Type B pancreatic cell (in vitro differentiated cells): ENCODE data around the gene MRPS31. TPM values are rescaled to one million over a fixed set of nuclear protein-coding genes. Genes with fewer than 3 reads are reported as not detected.

Experiments used
- DNase-seq: peaks from one replicate; pipeline ENCODE4 v3.0.0; 2021; ENCODE audit warnings: mixed read lengths; ENCODE audit not compliant: unreplicated experiment; ENCODE audit errors: extremely low spot score
- H3K27ac Mint-ChIP-seq: 2 replicates; pipeline ENCODE4 v1.8.0; 2021; ENCODE audit warnings: mild to moderate bottlenecking, mixed read lengths
- H3K27me3 Mint-ChIP-seq: 2 replicates; pipeline ENCODE4 v1.8.0; 2021; ENCODE audit warnings: mixed read lengths
- H3K36me3 Mint-ChIP-seq: 2 replicates; pipeline ENCODE4 v1.8.0; 2021; ENCODE audit warnings: mixed read lengths
- H3K4me1 Mint-ChIP-seq: one replicate; pipeline ENCODE4 v1.8.0; 2021; ENCODE audit warnings: mixed read lengths; ENCODE audit not compliant: unreplicated experiment
- H3K4me3 Mint-ChIP-seq: 2 replicates; pipeline ENCODE4 v1.8.0; 2021; ENCODE audit warnings: mild to moderate bottlenecking, mixed read lengths
- H3K9me3 Mint-ChIP-seq: 2 replicates; pipeline ENCODE4 v1.8.0; 2021; ENCODE audit warnings: mixed read lengths
- CTCF ChIP-seq: fragments of 200-600 bp; sonication (generic); conservative IDR thresholded peaks from 2 replicates; pipeline ENCODE4 v1.5.0; 2021; ENCODE audit warnings: antibody characterized with exemption, mild to moderate bottlenecking
- microRNA-seq: library from miRNA; unstranded; fragments of <30 nt; microRNA quantifications from one replicate; pipeline ENCODE4, GENCODE V29; 2020
- total RNA-seq: library from RNA; stranded (reverse); gene quantifications from 2 replicates; pipeline ENCODE4 v1.2.1, GENCODE V29; 2021; ENCODE audit warnings: low replicate concordance

The MRPS31 gene
- total RNA-seq, 1 donor from 2014 or later, result 33.6 TPM

- no peaks in the 10 kb centered on the region for H3K27me3 Mint-ChIP-seq
- peaks cover 12% of the 10 kb centered on the region for H3K4me1 Mint-ChIP-seq
- no peaks in the 10 kb centered on the region for H3K36me3 Mint-ChIP-seq
- no peak for DNase-seq
- H3K4me3 Mint-ChIP-seq, result no peak overlapping the region
- no peak overlapping the region for H3K27ac Mint-ChIP-seq
- peaks cover 4% of the 10 kb centered on the region for H3K9me3 Mint-ChIP-seq
- TF ChIP-seq CTCF, result no peak
Measured at GRCh38 chr13:40681341-40682146, 89.4 kb downstream of the MRPS31 start.

GRCh38 chr13:40680659-40681323, 90.2 kb downstream of the MRPS31 start:
- TF ChIP-seq CTCF, result no peak
- Mint-ChIP-seq H3K27me3 (no peaks in the 10 kb centered on the region), H3K27ac (no peak overlapping the region), H3K4me3 (no peak overlapping the region), H3K9me3 (peaks cover 4% of the 10 kb centered on the region), H3K4me1 (peaks cover 12% of the 10 kb centered on the region), H3K36me3 (no peaks in the 10 kb centered on the region)
- no peak for DNase-seq

- Mint-ChIP-seq H3K27me3 (peaks cover 4% of the 10 kb centered on the region), H3K4me1 (peaks cover 12% of the 10 kb centered on the region), H3K9me3 (peaks cover 4% of the 10 kb centered on the region), H3K27ac (no peak overlapping the region), H3K36me3 (no peaks in the 10 kb centered on the region), H3K4me3 (no peak overlapping the region)
- TF ChIP-seq CTCF, result no peak
- DNase-seq, result no peak
Measured at GRCh38 chr13:40679480-40679985, 91.5 kb downstream of the MRPS31 start.

Small RNAs within 50 kb of the gene (microRNA-seq; reads per million reads assigned to microRNA genes)
- gene MIR320D1 (not detected), gene MIR621 (not detected)

Other genes starting within 250 kb of the MRPS31 start
- gene FOXO1, start 104.5 kb downstream of the MRPS31 start, total RNA-seq, result 16.9 and 21.5 TPM in 2 replicates
- gene SLC25A15, start 18.4 kb upstream of the MRPS31 start, total RNA-seq, result 12.2 and 18.6 TPM in 2 replicates
- 47.4 and 97.2 TPM in 2 replicates for gene ELF1, start 248.1 kb upstream of the MRPS31 start, total RNA-seq